PC-9 (cell line): ENCODE results near the gene DSEL. TPM values are rescaled to one million over a fixed set of nuclear protein-coding genes. Genes with fewer than 3 reads are reported as not detected.

Experiments
- BruUV-seq: library from RNA; stranded (reverse); fragments of 400-500 nt; replicated peaks from 2 replicates; lab custom pipeline; 2021; lab: Mats Ljungman, UMichigan
- CTCF ChIA-PET: fragments of 300-600 bp; sonication (Branson Sonifier 250); formaldehyde crosslinking; loops from one replicate; lab custom pipeline; 2022; ENCODE audit warnings: antibody characterized with exemption; lab: Charles Lee
- POLR2A ChIA-PET: fragments of 300-600 bp; sonication (Branson Sonifier 250); formaldehyde crosslinking; loops from one replicate; lab custom pipeline; 2022; ENCODE audit warnings: antibody characterized with exemption; ENCODE audit not compliant: unreplicated experiment; lab: Charles Lee
- DNase-seq, 2 experiments: peaks; one replicate each; pipeline versions ENCODE4 v3.0.0 to v3.0.0-alpha.2; 2015 to 2022; ENCODE audit warnings: mixed read lengths in 1 of 2
- H2AFZ ChIP-seq: fragments of 200-600 bp; sonication (generic); 2 replicates; pipeline ENCODE4 v1.8.1; 2017; ENCODE audit warnings: antibody characterized with exemption
- H3F3A ChIP-seq: fragments of 200-600 bp; sonication (generic); 2 replicates; pipeline ENCODE4 v1.8.1; 2017; ENCODE audit warnings: antibody characterized with exemption, mild to moderate bottlenecking, low read depth; ENCODE audit not compliant: insufficient read depth
- H3K27ac ChIP-seq: fragments of 200-600 bp; sonication (generic); 2 replicates; pipeline ENCODE4 v1.6.1; 2016; ENCODE audit warnings: mixed run types
- H3K27me3 ChIP-seq: fragments of 200-600 bp; sonication (generic); 2 replicates; pipeline ENCODE4 v1.6.1; 2016; ENCODE audit warnings: low read depth, mixed run types; ENCODE audit not compliant: insufficient read depth
- H3K36me3 ChIP-seq: fragments of 200-600 bp; sonication (generic); 2 replicates; pipeline ENCODE4 v1.6.1; 2016; ENCODE audit warnings: low read depth, mixed run types
- H3K4me1 ChIP-seq: fragments of 200-600 bp; sonication (generic); replicated peaks from 2 replicates; pipeline ENCODE4 v1.6.1; 2016; ENCODE audit warnings: mixed run types; ENCODE audit not compliant: insufficient read depth
- H3K4me2 ChIP-seq: fragments of 200-600 bp; sonication (generic); 2 replicates; pipeline ENCODE4 v1.6.1; 2017; ENCODE audit warnings: mixed run types
- H3K4me3 ChIP-seq: fragments of 200-600 bp; sonication (generic); 2 replicates; pipeline ENCODE4 v1.6.1; 2016; ENCODE audit warnings: mixed run types
- H3K79me2 ChIP-seq: fragments of 200-600 bp; sonication (generic); 2 replicates; pipeline ENCODE4 v1.6.1; 2017; ENCODE audit warnings: low read depth, mixed run types
- H3K9me2 ChIP-seq: fragments of 200-600 bp; sonication (generic); 2 replicates; pipeline ENCODE4 v1.8.1; 2017; ENCODE audit warnings: mild to moderate bottlenecking; ENCODE audit not compliant: insufficient read depth
- H3K9me3 ChIP-seq: fragments of 200-600 bp; sonication (generic); 2 replicates; pipeline ENCODE4 v1.8.1; 2016; ENCODE audit warnings: low read depth; ENCODE audit not compliant: insufficient read depth
- H4K20me1 ChIP-seq: fragments of 200-600 bp; sonication (generic); 2 replicates; pipeline ENCODE4 v1.8.1; 2017; ENCODE audit not compliant: insufficient read depth
- EZH2 ChIP-seq: fragments of 200-600 bp; sonication (generic); IDR thresholded peaks from 2 replicates; pipeline ENCODE4 v1.8.0; 2017; ENCODE audit warnings: antibody characterized with exemption, low read depth
- intact Hi-C: fragments of 100-400 bp; cut with micrococcal nuclease; formaldehyde crosslinking; loops from one replicate; pipeline ENCODE4 v1.10.0; 2022; ENCODE audit not compliant: unreplicated experiment
- total RNA-seq: library from RNA; stranded (reverse); gene quantifications from 2 replicates; pipeline ENCODE4 v1.2.3, GENCODE V29; 2021
- TF ChIP-seq, protein P1 (sequence below): fragments of 200-600 bp; sonication (generic); conservative IDR thresholded peaks from 2 replicates; pipeline ENCODE4 v1.6.1; 2017; ENCODE audit warnings: mixed run types, antibody characterized with exemption, mild to moderate bottlenecking, moderate library complexity

Gene DSEL
- total RNA-seq, 1 experiment from 2014 or later: 2.1 TPM

DNA sequence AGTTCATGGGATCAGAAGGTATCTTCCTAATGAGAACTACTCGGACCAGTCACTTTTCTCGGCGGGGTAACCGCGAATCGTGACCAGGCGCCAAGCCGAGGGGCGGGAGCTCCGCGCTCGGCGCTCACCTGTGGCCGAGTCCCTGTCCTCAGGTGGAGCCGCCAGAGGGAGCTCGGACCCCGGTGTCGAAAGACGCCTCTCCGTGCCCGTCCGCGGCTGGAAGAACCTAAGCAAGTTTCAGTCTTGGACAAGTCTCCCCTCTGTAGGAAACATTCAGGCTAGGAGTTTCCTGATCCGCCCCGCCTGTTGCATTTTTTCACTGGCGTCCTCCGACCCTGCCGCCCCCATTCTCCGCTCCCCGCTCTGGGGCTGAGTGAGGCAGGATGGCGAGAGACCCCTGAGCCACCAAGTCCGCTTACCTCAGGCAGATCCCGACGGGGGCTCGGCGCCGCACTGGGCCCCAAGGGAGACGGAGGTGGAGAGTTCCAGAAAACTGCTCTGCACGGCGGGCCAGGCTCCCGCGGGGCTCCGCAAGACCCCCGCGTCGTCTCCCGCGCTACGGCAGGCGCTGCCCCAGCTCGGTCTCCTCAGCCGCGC lies 480 bp downstream of the DSEL start:
- no peaks in the 10 kb centered on the region; the same call in 1 of the 2 replicates for H3K9me2 ChIP-seq
- intact Hi-C loops: loop anchor here (1.0 to 10.0 kb wide), 8 partner anchors 199 to 1219 kb away; no protein-coding TSS in a partner anchor
- H3K79me2 ChIP-seq: no peaks in the 10 kb centered on the region
- peak overlapping the region; percentile 78 for H3K4me2 ChIP-seq
- no peak for TF ChIP-seq EZH2
- TF ChIP-seq, protein P1, sequence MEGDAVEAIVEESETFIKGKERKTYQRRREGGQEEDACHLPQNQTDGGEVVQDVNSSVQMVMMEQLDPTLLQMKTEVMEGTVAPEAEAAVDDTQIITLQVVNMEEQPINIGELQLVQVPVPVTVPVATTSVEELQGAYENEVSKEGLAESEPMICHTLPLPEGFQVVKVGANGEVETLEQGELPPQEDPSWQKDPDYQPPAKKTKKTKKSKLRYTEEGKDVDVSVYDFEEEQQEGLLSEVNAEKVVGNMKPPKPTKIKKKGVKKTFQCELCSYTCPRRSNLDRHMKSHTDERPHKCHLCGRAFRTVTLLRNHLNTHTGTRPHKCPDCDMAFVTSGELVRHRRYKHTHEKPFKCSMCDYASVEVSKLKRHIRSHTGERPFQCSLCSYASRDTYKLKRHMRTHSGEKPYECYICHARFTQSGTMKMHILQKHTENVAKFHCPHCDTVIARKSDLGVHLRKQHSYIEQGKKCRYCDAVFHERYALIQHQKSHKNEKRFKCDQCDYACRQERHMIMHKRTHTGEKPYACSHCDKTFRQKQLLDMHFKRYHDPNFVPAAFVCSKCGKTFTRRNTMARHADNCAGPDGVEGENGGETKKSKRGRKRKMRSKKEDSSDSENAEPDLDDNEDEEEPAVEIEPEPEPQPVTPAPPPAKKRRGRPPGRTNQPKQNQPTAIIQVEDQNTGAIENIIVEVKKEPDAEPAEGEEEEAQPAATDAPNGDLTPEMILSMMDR: peak; percentile 74
- DNase-seq: peak; percentile 73 to 84
- no TSS peak for BruUV-seq
- no peaks in the 10 kb centered on the region for H3K9me3 ChIP-seq
- no peaks in the 10 kb centered on the region for H3K27me3 ChIP-seq
- no peaks in the 10 kb centered on the region for H4K20me1 ChIP-seq
- peak overlapping the region; percentile 46 for H3K27ac ChIP-seq
- no peaks in the 10 kb centered on the region for H3K36me3 ChIP-seq
- POLR2A ChIA-PET: interaction anchor here (1.2 kb wide), 1 partner anchor 83 kb away, joined by 4 read pairs; no protein-coding TSS in a partner anchor
- CTCF ChIA-PET: interaction anchor here (0.7 to 1.1 kb wide), 4 partner anchors 89 to 1145 kb away, joined by 4 to 7 read pairs (median 6); no protein-coding TSS in a partner anchor
- peak overlapping the region; percentile 98 for H2AFZ ChIP-seq
- H3F3A ChIP-seq: no peaks in the 10 kb centered on the region
- H3K4me3 ChIP-seq: peak overlapping the region; percentile 92
- H3K4me1 ChIP-seq: 0 out of 2 replicates have a peak, but pooled peaks cover 8% of the 10 kb centered on the region

DNA sequence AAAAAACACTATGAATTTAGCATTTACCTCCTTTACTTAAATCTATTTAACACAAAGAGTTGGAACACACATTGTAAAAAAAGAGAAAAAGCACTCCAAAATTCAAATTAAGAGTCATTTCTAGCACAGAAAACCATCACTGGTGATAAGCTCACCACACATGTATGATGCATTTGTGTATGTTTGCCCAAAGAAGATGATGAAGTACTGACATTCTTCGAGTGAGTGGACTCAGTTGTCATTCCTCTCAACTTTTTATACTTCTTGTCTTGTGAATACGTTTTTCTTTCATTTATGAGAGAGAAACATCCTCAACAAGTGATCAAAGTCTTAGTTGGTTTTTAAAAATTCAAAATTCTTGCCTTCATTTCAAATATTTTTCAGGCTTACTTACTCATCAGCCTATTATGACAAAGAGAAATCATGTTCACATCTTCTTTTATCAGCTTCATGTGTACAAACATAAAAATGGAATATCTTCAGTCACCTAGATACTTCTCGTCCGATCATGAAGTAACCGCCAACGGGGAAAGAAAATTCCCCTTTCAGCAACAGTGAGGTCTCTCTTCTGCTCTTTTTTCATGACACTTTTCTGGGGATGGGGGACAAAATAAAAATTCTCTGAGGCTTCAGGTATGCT lies 1.5 kb downstream of the DSEL start:
- no peak for DNase-seq
- no peaks in the 10 kb centered on the region for H3K36me3 ChIP-seq
- no peaks in the 10 kb centered on the region for H3F3A ChIP-seq
- H3K27me3 ChIP-seq: no peaks in the 10 kb centered on the region
- intact Hi-C loops: loop anchor here (1.0 to 10.0 kb wide), 6 partner anchors 200 to 1220 kb away; no protein-coding TSS in a partner anchor
- H3K79me2 ChIP-seq: no peaks in the 10 kb centered on the region
- H3K9me3 ChIP-seq: no peaks in the 10 kb centered on the region
- peak overlapping the region; percentile 98 for H2AFZ ChIP-seq
- H3K9me2 ChIP-seq: no peaks in the 10 kb centered on the region; the same call in 1 of the 2 replicates
- no peaks in the 10 kb centered on the region for H4K20me1 ChIP-seq
- POLR2A ChIA-PET: no interaction called here
- H3K27ac ChIP-seq: no peak overlapping the region
- H3K4me2 ChIP-seq: peak overlapping the region; percentile 78
- 0 out of 2 replicates have a peak, but pooled peaks cover 8% of the 10 kb centered on the region for H3K4me1 ChIP-seq
- peak overlapping the region; percentile 92; the same call in 1 of the 2 replicates for H3K4me3 ChIP-seq
- CTCF ChIA-PET: no interaction called here
- no peak for TF ChIP-seq EZH2
- TF ChIP-seq, protein P1: no peak
- BruUV-seq: TSS peak; percentile 33

DNA sequence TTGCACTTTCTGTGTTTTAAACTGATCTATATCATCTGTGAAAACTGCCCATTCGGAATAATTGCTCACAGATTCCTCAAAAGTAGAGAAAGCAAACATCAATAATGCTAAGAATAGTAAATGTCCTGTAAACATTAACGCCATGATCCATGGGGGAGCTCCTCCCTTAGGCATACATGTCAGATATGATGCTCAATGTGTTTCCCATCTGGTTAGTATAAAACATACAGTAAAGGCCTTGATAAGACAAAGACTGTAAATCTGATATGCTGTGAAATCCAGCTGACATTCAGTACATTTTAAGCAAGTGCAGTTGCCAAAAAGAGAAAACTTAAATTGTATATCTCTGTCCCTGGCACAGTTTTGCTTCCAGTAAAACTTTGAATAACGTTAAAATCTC lies 2.1 kb downstream of the DSEL start:
- H3K27ac ChIP-seq: no peak overlapping the region
- no peaks in the 10 kb centered on the region for H3K36me3 ChIP-seq
- intact Hi-C loops: loop anchor here (10.0 kb wide), 3 partner anchors 200 to 1220 kb away; no protein-coding TSS in a partner anchor
- H3K4me1 ChIP-seq: 0 out of 2 replicates have a peak, but pooled peaks cover 8% of the 10 kb centered on the region
- H3K79me2 ChIP-seq: no peaks in the 10 kb centered on the region
- H3K9me3 ChIP-seq: no peaks in the 10 kb centered on the region
- H4K20me1 ChIP-seq: no peaks in the 10 kb centered on the region
- BruUV-seq: no TSS peak
- DNase-seq: no peak
- H3K9me2 ChIP-seq: no peaks in the 10 kb centered on the region; the same call in 1 of the 2 replicates
- H3K4me2 ChIP-seq: no peak overlapping the region
- TF ChIP-seq, protein P1: no peak
- TF ChIP-seq EZH2: no peak
- ChIA-PET POLR2A (no interaction called here), CTCF (no interaction called here)
- no peak overlapping the region for H2AFZ ChIP-seq
- H3K4me3 ChIP-seq: no peak overlapping the region
- H3K27me3 ChIP-seq: no peaks in the 10 kb centered on the region
- H3F3A ChIP-seq: no peaks in the 10 kb centered on the region
